T-helper 2 cell (primary cell): ENCODE data around the gene GATAD2A.
A peak's percentile ranks its signal among the peaks of the same experiment; 100 is the strongest.
"Not testable (repeated sequence)": the region's sequence is repeated elsewhere in the genome, so short reads cannot be mapped to it uniquely, and the experiment has no call there.

ENCODE experiments used
- DNase-seq, 5 experiments: peaks; one replicate each; pipeline versions ENCODE4 v3.0.0 to v3.0.0-alpha.2; 2012 to 2022

The GATAD2A gene

DNA sequence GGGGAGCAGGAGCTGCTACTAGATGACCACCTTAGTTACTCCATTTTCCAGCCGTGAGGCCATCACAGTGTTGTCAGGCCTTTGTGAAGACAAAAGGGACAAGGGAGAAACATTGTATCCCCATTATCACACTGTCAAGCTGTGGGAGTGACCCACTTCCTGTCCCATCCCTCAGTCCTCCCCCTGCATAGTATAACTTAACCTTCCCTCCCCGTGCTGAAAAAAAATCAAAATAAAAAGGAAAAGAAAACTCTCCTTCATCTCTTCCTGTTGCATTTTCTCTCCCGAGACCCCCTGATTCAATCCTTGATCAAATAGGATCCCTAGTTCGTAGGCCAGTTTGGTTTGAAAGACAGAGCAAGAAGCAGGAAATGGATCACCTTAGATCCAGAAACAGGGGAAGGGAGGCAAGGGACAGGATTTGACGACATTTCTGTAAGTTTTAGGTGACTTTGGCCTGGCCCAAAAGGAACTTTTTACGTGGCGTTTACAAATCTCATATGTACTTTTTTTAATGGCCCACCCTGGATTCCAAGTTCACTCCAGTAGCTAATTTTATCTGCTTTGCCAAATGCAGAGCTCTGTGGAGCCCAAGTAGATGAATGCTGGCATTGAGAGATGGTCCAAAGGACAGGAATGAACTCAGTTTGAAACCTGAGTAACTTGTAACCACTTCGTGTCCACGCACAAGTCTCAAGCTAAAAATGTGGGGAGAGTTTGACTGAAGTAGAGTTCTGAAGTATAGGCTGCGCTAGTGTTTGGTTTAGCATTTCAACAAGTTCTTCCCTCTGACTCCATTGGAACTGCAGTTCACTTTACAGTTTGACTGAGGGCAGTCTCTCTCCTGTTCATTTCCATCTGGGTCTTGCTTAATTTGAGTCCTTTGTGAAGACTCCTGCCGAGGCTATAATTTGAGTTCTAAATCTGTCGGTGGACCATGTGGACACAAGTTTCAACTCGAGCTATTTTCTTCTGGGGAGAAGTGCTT lies 16.6 kb upstream of the GATAD2A start:
- DNase-seq, result peak in 1 of 5 experiments; percentile 29

DNA sequence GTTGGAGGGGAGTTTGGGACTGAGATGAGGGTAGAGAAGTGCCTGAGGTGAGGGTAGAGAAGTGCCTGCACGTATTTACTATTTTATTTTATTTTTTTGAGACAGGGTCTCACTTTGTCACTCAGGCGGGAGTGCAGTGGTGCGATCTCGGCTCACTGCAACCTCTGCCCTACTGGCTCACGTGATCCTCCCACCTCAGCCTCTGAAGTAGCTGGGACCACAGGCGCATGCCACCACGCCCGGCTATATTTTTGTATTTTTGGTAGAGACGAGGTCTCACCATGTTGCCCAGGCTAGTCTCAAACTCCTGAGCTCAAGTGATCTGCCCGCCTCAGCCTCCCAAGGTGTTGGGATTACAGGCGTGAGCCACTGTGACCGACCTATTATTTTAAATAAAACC lies 15.8 kb upstream of the GATAD2A start:
- DNase-seq, result not testable (repeated sequence)

DNA sequence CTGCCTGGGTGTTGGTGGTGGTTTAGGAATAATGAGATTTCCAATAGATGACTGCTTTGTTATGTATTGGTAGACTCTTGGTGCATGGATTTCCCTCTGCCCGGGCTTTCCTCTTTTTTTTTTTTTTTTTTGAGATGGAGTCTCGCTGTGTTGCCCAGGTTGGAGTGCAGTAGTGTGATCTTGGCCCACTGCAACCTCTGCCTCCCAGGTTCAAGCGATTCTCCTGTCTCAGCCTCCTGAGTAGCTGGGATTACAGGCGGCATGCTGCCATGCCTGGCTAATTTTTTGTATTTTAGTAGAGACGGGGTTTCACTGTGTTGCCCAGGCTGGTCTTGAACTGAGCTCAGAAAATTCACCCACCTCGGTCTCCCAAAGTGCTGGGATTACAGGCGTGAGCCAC lies 11.1 kb upstream of the GATAD2A start:
- not testable (repeated sequence) for DNase-seq

DNA sequence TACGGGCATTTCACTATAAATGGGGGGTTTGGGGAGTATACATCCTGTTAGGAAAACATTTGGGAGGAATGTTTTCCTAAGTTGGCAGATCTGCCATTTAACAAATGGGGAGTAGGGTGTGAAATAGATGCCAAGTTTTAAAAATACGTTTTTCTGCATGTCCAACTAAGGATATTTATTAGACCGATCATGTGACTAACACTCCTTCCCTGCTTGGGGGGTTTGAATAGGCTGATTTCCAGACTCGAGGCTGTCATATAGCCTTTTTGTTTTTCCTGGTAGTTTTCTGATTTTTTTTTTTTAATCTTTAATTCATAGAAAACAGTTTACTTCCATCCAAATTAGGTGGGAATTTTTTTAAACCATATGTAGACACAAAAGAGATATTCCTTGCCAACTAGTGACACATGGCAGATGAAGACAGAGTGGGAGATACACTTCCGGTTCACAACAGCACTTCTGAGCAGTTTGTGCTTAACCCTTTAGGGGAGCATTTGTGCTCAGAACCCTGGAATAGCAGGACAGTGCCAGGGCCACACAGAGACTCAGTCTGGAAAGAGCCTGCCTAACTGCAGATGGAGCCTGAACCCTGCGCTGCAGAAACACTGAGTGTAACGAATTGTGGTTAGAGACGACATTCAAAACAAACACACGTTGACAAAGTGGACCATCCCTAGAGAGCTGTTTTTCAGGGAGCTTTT lies 5.6 kb upstream of the GATAD2A start:
- no peak for DNase-seq

DNA sequence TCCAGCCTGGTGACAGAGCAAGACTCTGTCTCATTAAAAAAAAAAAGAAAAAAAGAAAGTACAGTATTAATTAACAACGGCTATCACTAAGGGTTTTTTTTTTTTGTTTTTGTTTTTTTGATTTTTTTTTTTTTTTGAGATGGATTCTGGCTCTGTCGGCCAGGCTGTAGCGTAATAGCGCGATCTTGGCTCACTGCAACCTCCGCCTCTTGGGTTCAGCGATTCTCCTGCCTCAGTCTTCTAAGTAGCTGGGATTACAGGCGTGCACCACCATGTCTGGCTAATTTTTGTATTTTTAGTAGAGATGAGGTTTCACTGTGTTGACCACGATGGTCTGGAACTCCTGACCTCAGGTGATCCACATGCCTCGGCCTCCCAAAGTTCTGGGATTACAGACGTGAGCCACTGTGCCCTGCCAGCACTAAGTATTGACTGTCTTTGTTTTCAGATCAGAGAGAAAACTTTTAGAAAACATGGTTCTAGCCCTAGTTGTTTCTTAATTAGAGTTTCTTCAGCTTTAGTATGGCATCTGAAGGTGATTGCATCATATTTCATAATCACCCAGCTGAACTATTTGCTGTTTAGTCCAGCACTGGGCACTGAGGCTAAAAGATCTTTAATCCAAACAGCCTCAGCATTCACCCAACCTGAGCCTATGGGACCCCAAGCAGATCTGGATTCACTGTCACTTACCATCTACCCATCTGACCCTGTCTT lies 2.7 kb upstream of the GATAD2A start:
- no peak for DNase-seq

DNA sequence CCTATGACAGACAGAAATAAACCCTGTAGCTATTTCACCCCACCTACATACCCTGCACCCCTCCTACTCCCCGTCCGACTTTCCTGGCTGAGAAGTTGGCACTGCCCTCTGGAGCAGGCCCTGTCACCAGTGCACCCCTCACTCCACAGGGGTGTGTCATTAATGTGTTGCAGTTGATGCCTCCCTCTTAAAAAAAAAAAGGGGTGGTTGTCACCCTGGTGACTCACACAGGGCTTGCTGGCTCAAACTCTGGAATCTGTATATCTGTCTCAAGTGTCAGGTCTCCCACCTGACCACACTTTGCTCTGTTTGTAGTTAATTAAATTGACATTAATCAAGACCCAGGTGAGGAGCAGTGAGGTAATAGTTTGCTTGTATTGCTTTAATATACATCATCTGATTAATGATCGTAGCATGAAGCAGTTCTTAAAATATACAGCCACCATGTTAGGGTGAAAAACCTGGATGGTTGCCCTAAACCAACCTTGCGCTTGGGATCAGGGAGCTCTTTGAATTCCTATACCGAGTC lies 2.0 kb upstream of the GATAD2A start:
- DNase-seq, result no peak

DNA sequence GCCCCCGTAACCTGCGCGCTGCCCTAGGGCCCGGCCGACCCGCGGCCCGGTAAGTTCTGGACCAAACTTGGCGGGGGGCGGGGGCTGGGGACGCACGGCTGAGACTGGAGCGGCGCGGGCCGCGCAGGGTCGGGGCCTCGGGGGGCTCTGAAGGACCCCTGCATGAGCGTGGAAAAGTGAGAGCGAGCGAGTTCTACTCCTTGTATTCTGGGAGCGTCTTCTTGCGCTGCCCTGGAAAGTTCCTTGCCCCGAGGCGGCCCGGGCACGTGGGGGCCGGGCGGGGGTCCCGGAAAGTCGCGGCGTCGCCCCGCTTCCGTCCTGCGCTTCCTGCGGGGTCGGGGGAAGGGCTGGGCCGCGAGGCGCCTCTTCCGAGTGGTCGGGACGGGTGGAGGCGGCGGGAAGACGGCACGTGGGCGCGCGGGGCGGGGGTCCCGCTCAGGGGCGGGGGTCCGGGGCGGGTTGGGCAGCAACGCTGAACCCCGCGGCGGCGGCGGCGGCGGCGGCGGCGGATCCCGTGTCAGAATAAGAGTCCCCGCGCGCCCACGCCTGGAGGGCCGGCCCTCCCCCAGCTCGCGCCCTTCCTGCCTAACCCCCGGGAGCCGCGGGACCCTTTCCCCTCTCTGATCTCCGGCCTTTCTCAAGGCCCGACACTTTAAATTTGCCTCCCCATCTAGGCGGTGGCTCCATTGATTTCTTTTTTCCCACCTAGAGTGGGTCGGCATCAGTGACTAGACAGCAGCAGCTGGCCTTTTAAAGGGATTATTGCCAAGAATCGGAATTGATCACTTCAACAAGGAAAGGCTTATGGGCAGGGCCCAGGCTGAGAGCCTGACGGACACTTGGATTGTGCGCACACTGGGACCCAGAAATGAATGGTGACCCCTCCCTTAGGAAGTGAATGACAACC lies 749 bp downstream of the GATAD2A start:
- peak; percentile 32 to 54 (median 36) for DNase-seq

DNA sequence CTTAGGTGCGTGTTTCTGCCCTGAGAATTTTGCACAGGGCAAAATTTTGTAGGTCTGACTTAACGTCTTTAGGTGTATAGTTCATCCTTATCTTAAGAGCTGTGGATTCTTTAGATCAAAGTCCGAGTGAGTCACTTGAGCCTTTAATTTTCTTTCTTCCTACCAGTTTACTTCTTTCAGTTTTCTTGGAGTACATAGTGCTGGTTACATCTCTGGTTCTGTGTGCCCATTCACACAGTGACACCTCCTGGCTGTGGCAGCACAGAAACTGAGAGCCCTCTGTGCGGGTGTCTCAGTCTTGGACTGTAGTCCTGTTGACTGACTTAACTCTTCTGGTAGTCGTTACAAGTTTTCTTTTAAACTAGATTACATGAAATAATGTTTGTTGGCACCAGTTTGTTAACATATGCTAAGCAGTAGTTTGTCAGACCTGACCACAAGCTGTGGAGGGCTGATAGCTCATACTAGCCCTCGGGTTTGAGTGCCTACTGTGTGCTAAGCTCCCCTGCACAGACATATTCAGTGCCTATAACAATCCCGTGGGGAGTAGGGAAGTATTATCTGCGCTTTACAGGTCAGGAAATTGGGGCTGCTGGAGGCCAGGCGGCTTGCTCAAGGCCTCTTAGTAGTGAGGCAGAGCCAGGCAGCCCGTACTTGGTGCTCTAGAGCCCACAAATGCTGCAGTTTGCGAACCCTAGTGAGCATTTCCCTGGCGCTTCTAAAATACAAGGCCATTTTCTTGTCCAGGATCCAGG lies 1.6 kb downstream of the GATAD2A start:
- peak in 4 of 5 experiments; percentile 23 to 73 (median 35) for DNase-seq

DNA sequence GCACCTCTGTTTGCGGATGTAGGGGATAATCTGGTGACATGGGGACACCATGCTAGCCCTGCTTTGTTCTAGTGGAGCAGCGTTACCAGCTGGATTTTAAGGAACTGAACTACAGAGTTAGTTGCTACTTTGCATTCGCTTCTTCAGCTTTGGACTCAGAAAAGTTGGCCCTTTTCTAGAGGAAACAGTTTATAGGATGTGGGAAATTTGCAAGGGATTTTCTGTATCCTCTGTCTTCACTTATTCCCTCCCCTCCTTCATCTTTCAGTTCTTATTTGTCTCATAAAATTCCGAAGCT lies 2.1 kb downstream of the GATAD2A start:
- no peak for DNase-seq

DNA sequence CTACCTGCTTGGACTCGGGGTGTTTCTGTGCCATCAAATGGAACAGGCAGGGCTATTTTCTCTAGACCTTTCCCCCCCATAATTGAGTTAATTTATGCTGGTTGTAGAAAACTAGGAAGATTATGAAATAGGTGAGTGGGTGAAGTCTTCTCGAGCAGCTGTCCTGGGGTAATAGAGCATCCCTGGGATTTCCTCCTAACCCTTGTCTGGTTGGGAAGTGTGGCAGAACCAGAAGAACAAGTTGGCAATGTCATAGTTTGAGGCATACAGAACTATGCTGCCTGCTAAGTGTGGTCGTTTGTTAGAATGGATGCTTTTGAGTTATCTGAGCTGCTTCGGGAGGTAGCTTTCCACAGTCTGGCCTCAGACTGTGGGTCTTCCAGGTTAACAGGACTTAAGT lies 3.7 kb downstream of the GATAD2A start:
- no peak for DNase-seq

DNA sequence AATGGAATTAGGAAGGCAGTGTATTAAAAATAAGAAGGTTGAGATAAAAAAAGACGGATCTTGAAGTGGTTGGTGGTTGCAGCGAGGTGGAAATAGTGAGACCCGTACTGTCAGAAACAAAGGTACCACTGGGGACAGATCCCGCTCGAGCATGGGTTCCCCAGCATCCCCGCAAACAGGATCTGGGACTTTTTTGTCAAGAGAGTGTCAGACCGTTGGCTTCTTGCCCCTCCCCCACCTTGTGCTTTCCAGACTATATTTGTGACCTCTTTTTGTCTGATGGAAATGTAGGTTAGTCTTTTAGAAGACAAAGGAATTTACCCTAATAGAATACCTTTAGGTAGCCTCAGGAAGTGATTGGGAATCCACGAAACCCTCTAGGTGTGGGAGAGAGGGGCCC lies 4.2 kb downstream of the GATAD2A start:
- DNase-seq, result peak in 1 of 5 experiments; percentile 57

DNA sequence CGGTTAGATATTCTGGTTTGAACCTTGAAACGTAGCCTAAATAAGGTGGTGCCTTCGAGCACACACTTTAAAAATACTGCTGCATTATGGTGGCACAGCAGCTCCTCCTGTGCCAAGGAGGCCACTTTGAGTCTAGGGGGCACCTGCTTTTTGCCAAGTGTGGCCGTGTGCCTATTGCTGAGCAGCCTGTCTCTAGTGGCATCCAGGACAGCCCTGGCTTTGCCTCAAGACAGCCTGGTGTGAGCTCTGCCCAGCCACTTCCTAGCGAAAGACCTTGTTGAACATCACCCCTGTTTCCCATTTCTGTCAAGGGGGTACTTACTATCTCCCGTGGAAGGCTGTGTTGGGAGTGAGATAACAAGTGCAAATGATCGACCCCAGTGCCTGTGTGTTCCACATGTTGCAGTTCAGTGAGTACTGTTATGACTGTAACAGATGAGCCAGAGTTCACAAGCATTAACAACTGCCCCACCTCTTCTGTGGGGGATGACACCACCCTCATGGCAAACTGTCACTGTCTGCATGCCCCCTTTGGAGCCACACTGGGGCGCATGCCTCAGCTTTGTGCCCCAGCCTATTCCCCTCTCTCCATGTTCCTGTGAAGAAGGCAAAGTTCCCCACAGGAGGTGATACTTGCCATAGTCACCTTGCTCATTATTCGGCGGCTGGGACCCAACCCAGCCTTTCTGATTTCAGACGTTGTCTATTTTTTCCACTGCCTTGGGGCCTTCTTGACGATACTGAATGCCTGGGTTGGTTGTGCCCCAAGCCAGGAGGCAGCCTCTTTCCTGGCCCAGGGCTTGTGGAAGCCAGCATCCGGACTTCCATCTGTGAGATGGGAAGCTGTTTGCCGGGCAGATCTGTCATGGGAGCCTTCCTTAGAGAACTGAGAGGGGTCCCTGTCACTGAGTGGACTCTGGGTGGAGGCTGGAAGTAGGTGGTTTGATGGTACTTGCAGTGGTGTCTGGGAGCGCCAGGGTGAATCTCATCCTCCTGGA lies 5.4 kb downstream of the GATAD2A start:
- peak in 2 of 5 experiments; percentile 20 to 78 for DNase-seq

DNA sequence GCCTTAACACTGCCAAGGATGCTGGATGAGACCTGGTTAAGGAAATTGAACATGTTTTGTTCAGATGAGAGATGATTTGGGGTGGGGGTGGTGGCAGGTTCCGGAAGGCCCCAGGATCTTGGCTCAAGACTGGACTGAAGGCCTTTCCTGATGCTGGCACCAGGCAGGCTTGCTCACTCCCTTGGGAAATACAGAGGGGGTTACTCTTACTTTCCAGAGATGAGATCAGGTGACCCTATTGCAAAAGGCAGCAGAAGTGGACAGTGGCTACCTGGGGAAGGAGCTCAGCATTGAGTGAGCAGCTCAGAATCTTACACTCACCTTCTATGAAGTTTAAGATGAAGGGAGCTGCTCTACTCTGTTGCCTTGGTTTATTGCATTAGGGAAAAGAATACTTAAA lies 10.8 kb downstream of the GATAD2A start:
- DNase-seq, result no peak

DNA sequence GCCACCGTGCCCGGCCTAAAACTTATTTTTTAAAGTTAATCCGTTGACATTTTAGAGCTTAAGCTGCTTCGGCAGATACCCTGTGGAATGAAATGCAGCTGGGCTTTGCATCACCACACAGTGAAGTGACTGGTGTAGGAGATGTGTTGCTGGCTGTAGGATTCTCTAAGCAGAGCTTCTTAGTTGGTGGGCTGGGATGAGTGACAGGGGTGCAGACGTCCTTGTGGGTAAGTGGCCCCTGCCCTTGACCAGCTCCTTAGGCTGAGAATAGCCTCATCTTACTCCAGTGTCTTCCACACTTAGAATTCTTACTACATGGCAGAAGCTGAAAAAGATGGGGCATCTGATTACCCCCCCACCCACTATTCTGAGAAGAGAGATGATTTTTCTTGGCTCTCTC lies 11.6 kb downstream of the GATAD2A start:
- DNase-seq, result no peak

DNA sequence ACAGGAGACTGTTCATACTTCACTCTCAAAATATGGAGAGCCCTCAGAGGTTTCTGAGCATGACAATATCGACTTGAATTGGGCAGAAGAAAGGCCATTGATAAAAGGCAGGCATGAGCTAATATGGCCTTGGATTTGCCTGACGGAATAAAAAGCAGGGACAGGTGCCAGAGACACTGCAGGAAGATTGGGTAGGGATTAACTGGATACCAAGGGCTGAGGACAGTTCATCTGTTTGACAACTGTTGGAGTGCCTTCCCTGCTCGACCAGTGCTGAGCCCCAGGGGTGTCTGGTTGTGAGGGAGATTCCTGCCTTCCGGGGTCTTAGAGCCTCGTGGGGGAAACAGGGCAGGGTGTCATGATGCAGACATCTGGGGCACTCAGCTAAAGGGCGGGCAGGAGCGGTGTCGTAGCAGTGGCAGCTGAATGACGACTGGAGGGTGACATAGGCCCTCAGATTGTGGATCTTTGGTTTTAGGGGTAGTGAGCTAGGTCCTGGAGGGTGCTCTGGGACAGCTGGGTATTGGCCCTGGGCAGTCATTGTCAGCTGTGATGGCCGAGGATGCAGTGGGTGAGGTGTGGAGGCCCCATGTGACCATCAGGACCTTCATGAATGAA lies 12.3 kb downstream of the GATAD2A start:
- DNase-seq, result no peak

DNA sequence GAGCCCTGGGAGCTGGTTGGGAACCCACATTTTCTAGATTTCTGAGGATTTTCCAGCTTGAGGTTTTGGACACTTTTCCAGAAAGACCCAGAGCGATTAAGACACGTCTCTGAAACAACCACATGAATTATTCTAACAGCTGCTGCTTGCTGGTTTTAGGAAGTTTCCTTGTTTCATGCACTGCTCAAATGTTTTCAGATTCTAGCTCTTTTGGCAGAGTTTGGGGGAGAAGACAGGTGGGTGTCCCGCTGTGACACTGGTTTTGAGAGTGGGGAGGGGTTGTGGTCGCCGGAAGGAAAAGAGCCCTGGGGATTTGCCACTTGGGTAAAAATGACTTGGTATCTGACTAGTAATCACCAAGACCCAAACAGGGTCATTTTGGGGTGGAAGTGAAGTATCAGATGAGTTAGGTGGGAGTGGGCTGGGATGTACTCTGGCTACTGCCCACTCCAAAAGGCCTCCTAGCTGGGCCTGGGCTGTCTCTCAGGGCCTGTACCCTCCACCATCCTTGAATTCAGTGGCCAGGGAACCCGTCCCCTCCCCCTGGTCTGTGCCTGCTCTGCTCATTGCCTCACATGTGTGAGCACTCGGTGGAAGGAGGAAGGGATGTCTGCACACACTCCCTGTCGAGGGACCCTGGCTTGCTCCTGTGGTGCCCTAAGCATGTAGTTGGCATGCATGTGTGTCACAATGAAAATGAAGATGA lies 13.2 kb downstream of the GATAD2A start:
- DNase-seq, result no peak

DNA sequence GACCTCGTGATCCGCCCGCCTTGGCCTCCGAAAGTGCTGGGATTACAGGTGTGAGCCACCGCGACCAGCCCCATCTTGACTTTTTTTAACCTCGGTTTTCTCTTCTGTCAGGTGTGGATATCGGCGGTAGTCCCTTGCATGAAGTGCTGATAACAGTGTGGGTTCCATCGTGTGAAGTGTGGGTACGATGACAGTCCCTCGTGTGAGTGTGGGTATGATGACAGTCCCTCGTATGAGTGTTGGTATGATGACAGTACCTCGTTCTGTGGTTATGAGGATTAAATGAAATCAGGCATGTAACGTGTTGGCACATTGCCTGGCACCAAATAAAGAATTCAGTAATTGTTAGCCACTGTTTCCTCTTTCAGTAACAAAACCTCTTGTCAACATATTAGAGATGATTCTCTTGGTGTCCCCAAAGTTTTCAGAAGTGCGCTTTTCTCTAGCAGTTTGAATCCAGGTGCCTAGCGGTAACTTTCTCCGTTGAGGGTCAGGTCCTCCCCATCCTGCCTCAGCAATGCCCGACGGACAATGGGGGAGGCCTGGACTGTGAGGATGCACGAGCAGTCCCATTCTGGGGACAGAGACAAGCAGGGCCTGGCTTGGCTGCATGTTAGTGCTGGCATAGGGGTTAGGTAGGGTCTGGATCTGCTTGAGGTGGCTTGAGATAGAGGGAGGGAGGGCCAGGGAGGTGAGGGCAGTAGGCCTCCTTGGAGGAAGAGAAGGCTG lies 15.3 kb downstream of the GATAD2A start:
- DNase-seq, result peak in 2 of 5 experiments; percentile 75 to 89

DNA sequence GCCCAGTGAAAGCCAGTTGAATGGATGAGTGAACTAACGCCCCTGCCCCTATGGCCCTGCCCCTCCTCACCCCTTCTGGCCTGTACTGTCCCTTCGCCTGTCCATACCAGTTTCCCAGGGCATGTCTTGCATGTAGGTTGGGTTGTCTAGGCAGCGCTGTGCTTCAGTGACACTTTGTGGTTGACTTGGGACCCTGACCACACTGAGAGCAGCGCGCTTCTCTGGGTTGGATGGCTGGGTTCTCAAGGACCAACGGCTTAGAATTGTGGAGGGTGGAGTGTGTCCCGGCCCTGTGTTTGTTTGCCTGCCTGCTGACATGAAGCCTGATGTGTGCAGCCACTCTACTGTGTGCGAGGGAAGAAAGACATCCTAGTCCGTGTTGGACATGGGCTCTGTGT lies 15.8 kb downstream of the GATAD2A start:
- DNase-seq, result no peak
